Vagina (tissue), 2 donors: ENCODE measurements around the gene PORCN.
"Not testable (repeated sequence)": the region's sequence is repeated elsewhere in the genome, so short reads cannot be mapped to it uniquely, and the experiment has no call there.

ENCODE experiments used
- CTCF ChIP-seq, 3 experiments: fragments of 450-650 bp in 2 of 3; fragments of 200-600 bp in 1 of 3; sonication (generic) in 1 of 3; IDR thresholded peaks; one replicate each; pipeline ENCODE4 v1.5.1; 2017 to 2019; ENCODE audit warnings: antibody characterized with exemption in 3 of 3, mild to moderate bottlenecking in 2 of 3, moderate library complexity in 2 of 3
- POLR2AphosphoS5 ChIP-seq, 2 donors: sonication (generic); formaldehyde crosslinking; IDR thresholded peaks; one replicate each; pipeline ENCODE4 v1.9.0; 2017; ENCODE audit warnings: antibody characterized with exemption in 2 of 2, mild to moderate bottlenecking in 2 of 2, low read depth in 1 of 2; ENCODE audit not compliant: insufficient read depth in 1 of 2

DNA sequence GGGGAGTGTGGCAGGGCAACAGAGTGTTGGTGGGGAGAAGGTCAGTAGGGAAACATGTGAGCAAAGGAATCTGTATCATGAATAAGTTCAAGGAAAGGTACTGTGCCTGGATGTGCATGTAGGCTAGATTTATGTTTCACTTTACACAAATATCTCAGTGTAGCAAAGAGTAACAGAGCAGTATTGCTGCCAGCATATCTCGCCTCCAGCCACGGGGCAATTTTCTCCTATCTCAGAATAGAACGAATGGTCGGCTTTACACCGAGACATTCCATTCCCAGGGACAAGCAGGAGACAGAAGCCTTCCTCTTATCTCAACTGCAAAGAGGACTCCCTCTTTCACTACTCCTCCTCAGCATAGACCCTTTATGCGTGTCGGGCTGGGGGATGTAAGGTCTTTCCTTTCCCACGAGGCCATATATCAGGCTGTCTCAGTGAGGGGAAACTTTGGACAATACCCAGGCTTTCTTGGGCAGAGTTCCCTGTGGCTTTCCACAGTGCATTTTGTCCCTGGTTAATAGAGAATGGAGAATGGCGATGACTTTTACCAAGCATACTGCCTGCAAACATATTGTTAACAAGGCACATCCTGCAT is 47.0 kb downstream of the PORCN start:
- TF ChIP-seq CTCF (IDR thresholded peaks at IDR 0.05); POLR2AphosphoS5 (IDR thresholded peaks at IDR 0.05; ENCODE audit: insufficient read depth in 1 of 2, low read depth in 1 of 2): not testable (repeated sequence)
